IMR-90 (cell line): ENCODE measurements around the gene PPP3CA. TPM values are rescaled to one million over a fixed set of nuclear protein-coding genes. Genes with fewer than 3 reads are reported as not detected.

ENCODE experiments used
- ATAC-seq: fragments of 200-7000 bp; cut with Tn5 transposase; 2 replicates; pipeline ENCODE4 v1.9.1; 2020; ENCODE audit warnings: low read depth, mild to moderate bottlenecking, moderate library complexity
- BruUV-seq: library from RNA; stranded (reverse); fragments of 400-500 nt; replicated peaks from 2 replicates; lab custom pipeline; 2021; lab: Mats Ljungman, UMichigan
- CTCF ChIA-PET: fragments of 300-600 bp; formaldehyde crosslinking; extraction: SDS; loops from one replicate; lab custom pipeline; 2021; ENCODE audit warnings: antibody characterized with exemption; lab: Yijun Ruan, JAX
- POLR2A ChIA-PET: fragments of 300-600 bp; sonication (Branson Sonifier 250); formaldehyde crosslinking; loops from one replicate; lab custom pipeline; 2022; ENCODE audit warnings: antibody characterized with exemption; ENCODE audit not compliant: unreplicated experiment; lab: Charles Lee
- DNase-seq: peaks from one replicate; pipeline ENCODE4 v3.0.0; 2013
- H2AFZ ChIP-seq: replicated peaks from 2 replicates; pipeline ENCODE3; 2013; ENCODE audit warnings: low read length, mild to moderate bottlenecking; ENCODE audit not compliant: poor library complexity
- H2AK5ac ChIP-seq: 2 replicates; pipeline ENCODE4 v1.6.1; 2013; ENCODE audit warnings: low read depth, low read length, inconsistent platforms
- H2AK9ac ChIP-seq: replicated peaks from 2 replicates; pipeline ENCODE3; 2013; ENCODE audit warnings: mild to moderate bottlenecking, low read depth, low read length, moderate library complexity; ENCODE audit not compliant: poor library complexity
- H2BK120ac ChIP-seq: 2 replicates; pipeline ENCODE4 v1.6.1; 2013; ENCODE audit warnings: low read depth, low read length, inconsistent platforms
- H2BK15ac ChIP-seq: 3 replicates; pipeline ENCODE4 v1.6.1; 2013; ENCODE audit warnings: low read depth, low read length, inconsistent platforms
- H2BK20ac ChIP-seq: 2 replicates; pipeline ENCODE4 v1.6.1; 2013; ENCODE audit warnings: low read depth, mild to moderate bottlenecking, inconsistent platforms, low read length, moderate library complexity
- H2BK5ac ChIP-seq: 2 replicates; pipeline ENCODE4 v1.6.1; 2013; ENCODE audit warnings: mild to moderate bottlenecking, low read depth, low read length, inconsistent platforms; ENCODE audit not compliant: poor library complexity, severe bottlenecking
- H3K14ac ChIP-seq: replicated peaks from 2 replicates; pipeline ENCODE4 v1.6.1; 2013; ENCODE audit warnings: low read depth, low read length, inconsistent platforms
- H3K18ac ChIP-seq: 2 replicates; pipeline ENCODE4 v1.6.1; 2013; ENCODE audit warnings: low read depth, low read length, control low read depth
- H3K23ac ChIP-seq: 2 replicates; pipeline ENCODE4 v1.6.1; 2013; ENCODE audit warnings: low read depth, low read length, inconsistent platforms
- H3K27ac ChIP-seq: 2 replicates; pipeline ENCODE4 v1.5.1; 2013; ENCODE audit warnings: mild to moderate bottlenecking, control low read depth, low read length; ENCODE audit not compliant: insufficient read depth
- H3K27me3 ChIP-seq: 2 replicates; pipeline ENCODE4 v1.6.1; 2013; ENCODE audit warnings: low read length; ENCODE audit not compliant: control insufficient read depth, insufficient read depth
- H3K36me3 ChIP-seq: 2 replicates; pipeline ENCODE4 v1.6.1; 2013; ENCODE audit warnings: low read length, mixed read lengths; ENCODE audit not compliant: control insufficient read depth, insufficient read depth
- H3K4ac ChIP-seq: 2 replicates; pipeline ENCODE4 v1.6.1; 2013; ENCODE audit warnings: low read depth, low read length, inconsistent platforms
- H3K4me1 ChIP-seq: 2 replicates; pipeline ENCODE4 v1.6.1; 2013; ENCODE audit warnings: low read length, mixed read lengths; ENCODE audit not compliant: control insufficient read depth, insufficient read depth
- H3K4me2 ChIP-seq: 2 replicates; pipeline ENCODE4 v1.6.1; 2013; ENCODE audit warnings: low read depth, mild to moderate bottlenecking, control low read depth, low read length, moderate library complexity
- H3K4me3 ChIP-seq: 2 replicates; pipeline ENCODE4 v1.5.1; 2013; ENCODE audit warnings: low read depth, mild to moderate bottlenecking, control low read depth, low read length, moderate library complexity; ENCODE audit not compliant: insufficient read depth
- H3K56ac ChIP-seq: 2 replicates; pipeline ENCODE4 v1.6.1; 2013; ENCODE audit warnings: low read length, inconsistent platforms; ENCODE audit not compliant: insufficient read depth; ENCODE audit errors: extremely low read depth
- H3K79me1 ChIP-seq, 2 experiments: 2 replicates each; pipeline ENCODE4 v1.6.1; 2013; ENCODE audit warnings: low read length in 2 of 2, inconsistent platforms in 1 of 2, low read depth in 1 of 2
- H3K9ac ChIP-seq: 2 replicates; pipeline ENCODE4 v1.6.1; 2013; ENCODE audit warnings: low read depth, low read length, control low read depth
- H3K9me1 ChIP-seq: 2 replicates; pipeline ENCODE4 v1.6.1; 2013; ENCODE audit warnings: low read length, inconsistent platforms; ENCODE audit not compliant: insufficient read depth
- H3K9me3 ChIP-seq: 2 replicates; pipeline ENCODE4 v1.6.1; 2013; ENCODE audit warnings: low read length; ENCODE audit not compliant: control insufficient read depth, insufficient read depth
- H4K20me1 ChIP-seq: 2 replicates; pipeline ENCODE4 v1.6.1; 2013; ENCODE audit warnings: low read length, inconsistent platforms; ENCODE audit not compliant: insufficient read depth
- H4K5ac ChIP-seq: 2 replicates; pipeline ENCODE4 v1.6.1; 2013; ENCODE audit warnings: mild to moderate bottlenecking, low read depth, low read length, control low read depth
- H4K8ac ChIP-seq, 2 experiments: 2 replicates each; pipeline ENCODE4 v1.6.1; 2013; ENCODE audit warnings: low read depth in 2 of 2, low read length in 2 of 2, control low read depth in 1 of 2, inconsistent platforms in 1 of 2
- H4K91ac ChIP-seq: 2 replicates; pipeline ENCODE4 v1.6.1; 2013; ENCODE audit warnings: low read depth, low read length, inconsistent platforms; ENCODE audit not compliant: insufficient read depth
- MAFK ChIP-seq: IDR thresholded peaks from 2 replicates; pipeline ENCODE4 v1.6.1; 2012; ENCODE audit warnings: low read depth, low read length, improper control_type of control experiment
- NFE2L2 ChIP-seq: fragments of 150-350 bp; IDR thresholded peaks from 2 replicates; pipeline ENCODE4 v1.6.1; 2016; ENCODE audit warnings: low read depth, mild to moderate bottlenecking, low read length
- RAD21 ChIP-seq: IDR thresholded peaks from 2 replicates; pipeline ENCODE4 v1.6.1; 2012; ENCODE audit warnings: low read length, improper control_type of control experiment
- RCOR1 ChIP-seq: IDR thresholded peaks from 2 replicates; pipeline ENCODE4 v1.6.1; 2012; ENCODE audit warnings: mild to moderate bottlenecking, low read length, improper control_type of control experiment; ENCODE audit not compliant: insufficient replicate concordance
- SMC3 ChIP-seq: fragments of 150-350 bp; IDR thresholded peaks from 2 replicates; pipeline ENCODE4 v1.6.1; 2016; ENCODE audit warnings: low read depth, mild to moderate bottlenecking, antibody characterized with exemption, low read length, moderate library complexity
- WGBS, 2 experiments: methylation state at CpG; one replicate each; pipeline versions ENCODE4 v1.1.5 to v1.1.7; 2013; ENCODE audit warnings: missing lambda C conversion rate in 2 of 2; ENCODE audit not compliant: insufficient read length in 1 of 2; ENCODE audit errors: extremely low coverage in 2 of 2; 5-methylcytosine and 5-hydroxymethylcytosine counted together
- dilution Hi-C: fragments of 300-500 bp; cut with HindIII; formaldehyde crosslinking; loops from one replicate; pipeline ENCODE4 v1.14.3; 2018; ENCODE audit warnings: low sequenced_read_pairs; ENCODE audit not compliant: unreplicated experiment
- in situ Hi-C: fragments of 300-500 bp; cut with MboI; formaldehyde crosslinking; loops from 3 replicates; pipeline ENCODE4 v1.14.3; 2019; ENCODE audit warnings: low sequenced_read_pairs, inconsistent platforms, mixed read lengths
- intact Hi-C: fragments of 100-400 bp; cut with micrococcal nuclease; formaldehyde crosslinking; loops from 2 replicates; pipeline ENCODE4 v1.10.0; 2022
- polyA plus RNA-seq, 3 experiments: library from polyadenylated mRNA; depleted of rRNA; stranded (reverse); fragments of >200 nt; gene quantifications; 2 replicates each; pipeline ENCODE4 v1.2.3, GENCODE V29; 2012; ENCODE audit warnings: low replicate concordance in 1 of 3
- total RNA-seq: library from RNA; depleted of rRNA; stranded (reverse); fragments of >200 nt; gene quantifications from 2 replicates; pipeline ENCODE4 v1.2.3, GENCODE V29; 2012
- TF ChIP-seq, protein P1 (sequence below): fragments of 150-350 bp; IDR thresholded peaks from 2 replicates; pipeline ENCODE4 v1.6.1; 2017; ENCODE audit warnings: mild to moderate bottlenecking, antibody characterized with exemption, low read length, low read depth
- TF ChIP-seq, protein P2 (sequence below): conservative IDR thresholded peaks from 2 replicates; pipeline ENCODE4 v1.5.1; 2012; ENCODE audit warnings: mild to moderate bottlenecking, low read depth, low read length, improper control_type of control experiment

The PPP3CA gene
- total and polyA plus RNA-seq, 2 of the 4 experiments (the other 2 are of a cell fraction): 14.5 to 48.6 TPM

DNA sequence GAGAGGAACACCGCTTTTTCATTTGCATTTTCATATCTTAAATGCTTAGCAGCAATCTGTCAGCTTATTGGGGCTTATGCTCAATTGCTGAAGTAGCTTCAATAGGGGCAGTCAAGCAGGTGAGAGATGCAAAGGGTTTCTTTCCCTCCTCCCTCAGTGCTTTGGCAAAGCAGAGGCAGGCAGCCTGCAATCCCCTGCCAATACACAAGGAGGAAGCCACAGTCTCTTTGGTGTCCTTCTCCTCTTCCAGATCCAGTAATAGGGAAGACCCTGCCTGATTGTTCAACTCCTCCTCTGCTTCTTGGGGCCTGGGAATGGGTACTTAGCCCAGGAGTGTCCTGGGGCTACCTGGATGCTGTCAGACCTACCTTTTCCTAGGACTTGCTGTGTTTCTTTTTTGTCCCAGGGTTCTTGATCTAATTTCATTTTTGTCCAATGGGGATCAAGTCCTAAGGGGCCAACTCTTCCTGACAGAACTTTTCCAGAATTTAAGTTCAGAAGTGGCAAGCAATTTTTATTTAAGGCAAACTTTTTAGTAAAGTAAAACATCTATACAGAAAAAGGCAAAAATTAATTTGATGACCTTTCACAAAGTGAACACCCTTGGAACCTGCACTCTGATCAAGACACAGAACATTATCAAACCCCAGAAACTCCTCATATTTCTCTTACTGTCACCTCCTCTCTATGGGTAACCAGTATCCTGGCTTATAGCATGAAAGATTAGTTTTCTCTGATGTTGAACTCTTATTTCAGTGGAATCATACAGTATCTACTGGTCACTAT is 260.3 kb downstream of the PPP3CA start:
- Histone ChIP-seq H3K9ac (no peak overlapping the region), H3K23ac (no peak overlapping the region), H3K14ac (no peak overlapping the region), H3K9me1 (no peaks in the 10 kb centered on the region), H2AFZ (no peak overlapping the region), H2BK5ac (no peak overlapping the region), H2BK120ac (no peak overlapping the region), H3K18ac (no peak overlapping the region), H4K91ac (no peak overlapping the region), H4K8ac (no peak overlapping the region), H3K27ac (no peak overlapping the region), H3K4me2 (no peak overlapping the region), H4K20me1 (no peaks in the 10 kb centered on the region), H3K4ac (no peak overlapping the region), H3K4me3 (no peak overlapping the region), H3K27me3 (no peaks in the 10 kb centered on the region), H3K4me1 (no peaks in the 10 kb centered on the region), H4K5ac (no peak overlapping the region), H2AK5ac (no peak overlapping the region), H2BK20ac (no peak overlapping the region), H3K9me3 (no peaks in the 10 kb centered on the region), H2BK15ac (no peak overlapping the region), H3K36me3 (peaks cover 3% of the 10 kb centered on the region), H2AK9ac (no peak overlapping the region), H3K56ac (no peak overlapping the region), H3K79me1 (no peaks in the 10 kb centered on the region)
- no TSS peak for BruUV-seq
- ChIA-PET CTCF (no interaction called here), POLR2A (no interaction called here)
- in situ Hi-C loops: no loop called here
- TF ChIP-seq NFE2L2 (no peak), MAFK (no peak), RCOR1 (no peak), SMC3 (no peak), RAD21 (no peak)
- TF ChIP-seq, protein P1, sequence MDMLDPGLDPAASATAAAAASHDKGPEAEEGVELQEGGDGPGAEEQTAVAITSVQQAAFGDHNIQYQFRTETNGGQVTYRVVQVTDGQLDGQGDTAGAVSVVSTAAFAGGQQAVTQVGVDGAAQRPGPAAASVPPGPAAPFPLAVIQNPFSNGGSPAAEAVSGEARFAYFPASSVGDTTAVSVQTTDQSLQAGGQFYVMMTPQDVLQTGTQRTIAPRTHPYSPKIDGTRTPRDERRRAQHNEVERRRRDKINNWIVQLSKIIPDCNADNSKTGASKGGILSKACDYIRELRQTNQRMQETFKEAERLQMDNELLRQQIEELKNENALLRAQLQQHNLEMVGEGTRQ: no peak
- TF ChIP-seq, protein P2, sequence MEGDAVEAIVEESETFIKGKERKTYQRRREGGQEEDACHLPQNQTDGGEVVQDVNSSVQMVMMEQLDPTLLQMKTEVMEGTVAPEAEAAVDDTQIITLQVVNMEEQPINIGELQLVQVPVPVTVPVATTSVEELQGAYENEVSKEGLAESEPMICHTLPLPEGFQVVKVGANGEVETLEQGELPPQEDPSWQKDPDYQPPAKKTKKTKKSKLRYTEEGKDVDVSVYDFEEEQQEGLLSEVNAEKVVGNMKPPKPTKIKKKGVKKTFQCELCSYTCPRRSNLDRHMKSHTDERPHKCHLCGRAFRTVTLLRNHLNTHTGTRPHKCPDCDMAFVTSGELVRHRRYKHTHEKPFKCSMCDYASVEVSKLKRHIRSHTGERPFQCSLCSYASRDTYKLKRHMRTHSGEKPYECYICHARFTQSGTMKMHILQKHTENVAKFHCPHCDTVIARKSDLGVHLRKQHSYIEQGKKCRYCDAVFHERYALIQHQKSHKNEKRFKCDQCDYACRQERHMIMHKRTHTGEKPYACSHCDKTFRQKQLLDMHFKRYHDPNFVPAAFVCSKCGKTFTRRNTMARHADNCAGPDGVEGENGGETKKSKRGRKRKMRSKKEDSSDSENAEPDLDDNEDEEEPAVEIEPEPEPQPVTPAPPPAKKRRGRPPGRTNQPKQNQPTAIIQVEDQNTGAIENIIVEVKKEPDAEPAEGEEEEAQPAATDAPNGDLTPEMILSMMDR: 0 out of 2 replicates have a peak, but pooled peaks have one; percentile 4
- WGBS, 2 experiments: no CpG with 5 or more reads among the region's 1 CpG
- DNase-seq (no peak), ATAC-seq (no peak)
- dilution Hi-C loops: no loop called here
- intact Hi-C loops: no loop called here
